ENCODE results near the gene STARD4.

The STARD4 gene

DNA sequence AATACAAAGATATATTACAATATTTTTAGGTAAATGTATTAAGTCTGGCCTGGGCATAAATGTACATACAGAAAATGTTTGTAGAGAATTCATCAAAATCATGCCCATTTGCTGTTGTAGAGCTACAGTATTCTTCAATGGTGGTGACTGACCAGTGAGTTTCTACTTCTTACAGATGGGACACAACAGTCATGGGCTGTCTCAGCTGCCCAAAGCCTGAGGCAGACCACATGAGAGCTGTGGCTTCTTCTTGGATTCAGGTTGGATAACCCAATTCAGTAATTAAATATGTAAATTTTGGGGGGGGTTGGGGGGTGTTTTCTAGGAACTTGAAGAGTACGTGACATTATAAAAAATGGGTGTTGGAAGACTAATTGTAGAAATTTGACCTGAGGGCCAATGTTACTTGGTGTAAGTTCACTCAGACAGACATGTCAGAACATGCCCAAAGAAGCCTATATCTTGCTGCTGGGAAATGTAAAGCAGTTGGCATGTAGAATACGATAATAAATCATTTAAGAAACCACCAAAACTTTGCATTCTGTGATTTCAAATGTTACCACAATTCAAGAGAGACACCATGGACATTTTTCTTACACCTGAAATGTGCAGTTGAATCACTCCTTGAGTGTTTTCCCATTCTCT lies 17.9 kb downstream of the STARD4 start:
- no peaks in the 10 kb centered on the region for H3K9me3 ChIP-seq (ENCODE audit: low read length)
- H3K27me3 ChIP-seq (ENCODE audit: control insufficient read depth in 1 of 2, insufficient read depth in 2 of 2, low read length in 2 of 2) = no peaks in the 10 kb centered on the region
- no peak overlapping the region for H3K27ac ChIP-seq (ENCODE audit: low read depth, low read length)
- H3K9ac ChIP-seq (ENCODE audit: low read length) = no peak overlapping the region
- H3K36me3 ChIP-seq (ENCODE audit: insufficient read depth, low read length) = no peaks in the 10 kb centered on the region
- no peaks in the 10 kb centered on the region for H3K4me1 ChIP-seq (ENCODE audit: insufficient read depth, low read length)
- H3K4me3 ChIP-seq (ENCODE audit: low read depth in 1 of 2, low read length in 2 of 2) = no peak overlapping the region

DNA sequence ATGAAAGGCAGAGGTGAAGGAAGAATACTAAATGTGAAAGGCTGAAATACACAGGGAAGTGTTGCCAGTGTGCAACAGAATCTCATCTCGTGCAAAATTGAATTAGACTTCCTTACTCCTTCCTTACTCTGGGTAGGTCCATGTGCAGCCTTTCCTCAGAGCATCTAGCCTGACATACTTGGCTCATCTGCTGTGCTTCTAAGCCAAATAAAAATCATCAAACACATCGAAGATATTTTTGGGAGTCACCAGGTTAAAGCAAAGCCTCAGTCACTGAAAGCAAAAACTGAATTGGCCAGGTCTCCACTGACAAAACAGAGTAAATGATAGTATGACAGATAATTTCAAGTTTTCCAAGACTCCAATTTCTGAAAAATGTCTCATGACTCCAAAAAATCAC lies 19.3 kb downstream of the STARD4 start:
- Histone ChIP-seq H3K9ac (ENCODE audit: low read length) (no peak overlapping the region), H3K36me3 (ENCODE audit: insufficient read depth, low read length) (no peaks in the 10 kb centered on the region), H3K27ac (ENCODE audit: low read depth, low read length) (no peak overlapping the region), H3K9me3 (ENCODE audit: low read length) (no peaks in the 10 kb centered on the region), H3K4me3 (ENCODE audit: low read depth in 1 of 2, low read length in 2 of 2) (no peak overlapping the region), H3K27me3 (ENCODE audit: control insufficient read depth in 1 of 2, insufficient read depth in 2 of 2, low read length in 2 of 2) (no peaks in the 10 kb centered on the region), H3K4me1 (ENCODE audit: insufficient read depth, low read length) (no peaks in the 10 kb centered on the region)

DNA sequence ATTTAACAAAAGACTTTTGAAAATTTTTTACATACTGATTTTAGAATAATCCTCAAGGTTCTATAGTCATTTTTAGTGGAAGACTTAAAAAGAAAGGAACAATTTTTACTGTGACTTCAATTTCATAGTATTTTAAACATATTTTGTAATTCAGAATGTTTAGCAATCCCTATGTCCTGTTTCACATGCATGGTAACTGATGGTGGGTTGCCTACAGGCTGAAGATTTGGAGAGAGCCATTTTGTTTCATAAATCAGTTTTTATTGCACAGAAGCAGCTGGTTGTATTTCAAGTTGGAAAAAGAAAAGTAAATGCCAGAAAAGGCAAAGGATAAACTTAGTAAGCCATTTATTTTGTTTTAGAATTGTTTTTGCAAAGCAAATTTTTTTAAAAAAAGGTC lies 24.0 kb downstream of the STARD4 start:
- H3K36me3 ChIP-seq (ENCODE audit: insufficient read depth, low read length) = no peaks in the 10 kb centered on the region
- no peak overlapping the region for H3K4me3 ChIP-seq (ENCODE audit: low read depth in 1 of 2, low read length in 2 of 2)
- H3K27ac ChIP-seq (ENCODE audit: low read depth, low read length) = no peak overlapping the region
- H3K4me1 ChIP-seq (ENCODE audit: insufficient read depth, low read length) = no peaks in the 10 kb centered on the region
- no peak overlapping the region for H3K9ac ChIP-seq (ENCODE audit: low read length)
- H3K9me3 ChIP-seq (ENCODE audit: low read length) = no peaks in the 10 kb centered on the region
- H3K27me3 ChIP-seq (ENCODE audit: control insufficient read depth in 1 of 2, insufficient read depth in 2 of 2, low read length in 2 of 2) = no peaks in the 10 kb centered on the region

DNA sequence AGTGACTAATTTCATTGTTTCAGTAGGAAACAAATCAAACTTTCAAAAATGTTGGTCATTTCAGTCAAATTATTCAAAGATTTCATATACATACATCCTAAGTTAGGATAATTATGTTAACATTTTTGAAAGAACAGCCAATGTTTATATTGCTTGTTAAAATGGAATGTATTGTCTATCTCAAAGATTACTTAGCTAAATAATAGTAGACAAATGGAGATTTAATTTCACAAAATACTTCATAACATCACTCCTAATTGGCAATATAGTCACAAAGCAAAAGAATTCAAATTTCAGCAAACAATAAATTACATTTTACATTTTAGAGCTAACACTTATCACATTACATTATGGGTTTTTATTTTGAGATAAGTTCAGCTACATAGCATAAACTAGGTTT lies 25.4 kb downstream of the STARD4 start:
- H3K4me1 ChIP-seq (ENCODE audit: insufficient read depth, low read length) = no peaks in the 10 kb centered on the region
- no peak overlapping the region for H3K27ac ChIP-seq (ENCODE audit: low read depth, low read length)
- H3K9ac ChIP-seq (ENCODE audit: low read length) = no peak overlapping the region
- H3K4me3 ChIP-seq (ENCODE audit: low read depth in 1 of 2, low read length in 2 of 2) = no peak overlapping the region
- H3K9me3 ChIP-seq (ENCODE audit: low read length) = no peaks in the 10 kb centered on the region
- no peaks in the 10 kb centered on the region for H3K36me3 ChIP-seq (ENCODE audit: insufficient read depth, low read length)
- no peaks in the 10 kb centered on the region for H3K27me3 ChIP-seq (ENCODE audit: control insufficient read depth in 1 of 2, insufficient read depth in 2 of 2, low read length in 2 of 2)

DNA sequence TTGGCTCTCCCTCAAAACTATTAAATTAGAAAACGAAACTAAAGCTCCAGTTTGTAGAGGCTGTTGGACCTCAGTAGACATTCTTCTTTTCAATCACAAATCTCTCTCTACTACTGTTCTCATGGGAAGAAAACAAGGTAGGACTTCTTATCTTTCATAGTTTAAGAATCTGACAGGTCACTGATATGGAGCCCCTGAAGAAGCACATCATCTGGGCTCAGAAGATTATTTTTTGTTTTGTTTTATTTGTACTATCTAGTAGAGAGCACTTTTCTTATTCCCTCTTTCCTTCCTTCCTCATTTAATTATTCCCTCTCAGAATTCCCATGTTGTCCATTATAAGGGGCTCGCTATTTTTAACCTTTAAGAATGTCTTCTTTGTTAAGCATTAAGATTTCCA lies 26.3 kb downstream of the STARD4 start:
- no peaks in the 10 kb centered on the region for H3K27me3 ChIP-seq (ENCODE audit: control insufficient read depth in 1 of 2, insufficient read depth in 2 of 2, low read length in 2 of 2)
- H3K4me3 ChIP-seq (ENCODE audit: low read depth in 1 of 2, low read length in 2 of 2) = no peak overlapping the region
- no peaks in the 10 kb centered on the region for H3K4me1 ChIP-seq (ENCODE audit: insufficient read depth, low read length)
- H3K27ac ChIP-seq (ENCODE audit: low read depth, low read length) = no peak overlapping the region
- no peaks in the 10 kb centered on the region for H3K9me3 ChIP-seq (ENCODE audit: low read length)
- no peaks in the 10 kb centered on the region for H3K36me3 ChIP-seq (ENCODE audit: insufficient read depth, low read length)
- H3K9ac ChIP-seq (ENCODE audit: low read length) = no peak overlapping the region

DNA sequence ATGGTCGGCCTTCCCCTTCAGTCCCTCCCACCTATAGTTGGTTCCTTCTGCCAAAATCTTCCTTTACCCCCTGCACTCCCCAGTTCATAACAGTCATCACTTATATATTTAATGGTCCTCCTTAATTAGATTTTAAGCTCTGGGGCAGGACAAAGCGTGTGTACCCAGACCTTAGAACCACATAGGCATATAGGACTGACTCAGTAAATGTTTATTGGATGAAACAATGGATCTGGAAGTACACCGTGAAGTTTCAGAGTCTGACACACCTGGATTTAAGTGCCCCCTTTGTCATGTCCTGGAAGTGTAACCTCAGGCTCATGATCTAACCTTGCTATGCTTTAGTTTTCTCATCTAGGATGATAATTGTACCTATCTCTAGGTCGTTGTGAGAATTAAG lies 32.0 kb downstream of the STARD4 start:
- H3K9me3 ChIP-seq (ENCODE audit: low read length) = no peaks in the 10 kb centered on the region
- no peaks in the 10 kb centered on the region for H3K27me3 ChIP-seq (ENCODE audit: control insufficient read depth in 1 of 2, insufficient read depth in 2 of 2, low read length in 2 of 2)
- H3K36me3 ChIP-seq (ENCODE audit: insufficient read depth, low read length) = no peaks in the 10 kb centered on the region
- H3K9ac ChIP-seq (ENCODE audit: low read length) = no peak overlapping the region
- H3K4me3 ChIP-seq (ENCODE audit: low read depth in 1 of 2, low read length in 2 of 2) = no peak overlapping the region
- H3K4me1 ChIP-seq (ENCODE audit: insufficient read depth, low read length) = no peaks in the 10 kb centered on the region
- H3K27ac ChIP-seq (ENCODE audit: low read depth, low read length) = no peak overlapping the region

DNA sequence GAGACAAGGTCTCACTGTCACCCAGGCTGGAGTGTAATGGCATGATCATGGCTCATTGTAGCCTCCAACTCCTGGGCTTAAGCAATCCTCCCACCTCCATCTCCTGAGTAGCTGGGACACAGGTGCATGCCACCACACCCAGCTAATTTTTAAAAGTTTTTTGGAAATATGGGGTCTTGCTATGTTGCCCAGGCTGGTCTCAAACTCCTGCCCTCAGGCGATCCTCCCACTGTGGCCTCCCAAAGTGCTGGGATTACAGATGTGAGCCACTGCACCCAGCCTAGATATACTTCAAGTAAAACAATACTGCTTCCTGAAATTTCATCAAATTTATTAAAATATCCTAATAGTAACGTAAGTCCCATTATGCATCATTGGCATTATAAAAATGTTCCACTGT lies 33.4 kb downstream of the STARD4 start:
- H3K9ac ChIP-seq (ENCODE audit: low read length) = no peak overlapping the region
- H3K36me3 ChIP-seq (ENCODE audit: insufficient read depth, low read length) = no peaks in the 10 kb centered on the region
- H3K27ac ChIP-seq (ENCODE audit: low read depth, low read length) = no peak overlapping the region
- no peaks in the 10 kb centered on the region for H3K9me3 ChIP-seq (ENCODE audit: low read length)
- H3K4me3 ChIP-seq (ENCODE audit: low read depth in 1 of 2, low read length in 2 of 2) = no peak overlapping the region
- H3K27me3 ChIP-seq (ENCODE audit: control insufficient read depth in 1 of 2, insufficient read depth in 2 of 2, low read length in 2 of 2) = no peaks in the 10 kb centered on the region
- H3K4me1 ChIP-seq (ENCODE audit: insufficient read depth, low read length) = no peaks in the 10 kb centered on the region

DNA sequence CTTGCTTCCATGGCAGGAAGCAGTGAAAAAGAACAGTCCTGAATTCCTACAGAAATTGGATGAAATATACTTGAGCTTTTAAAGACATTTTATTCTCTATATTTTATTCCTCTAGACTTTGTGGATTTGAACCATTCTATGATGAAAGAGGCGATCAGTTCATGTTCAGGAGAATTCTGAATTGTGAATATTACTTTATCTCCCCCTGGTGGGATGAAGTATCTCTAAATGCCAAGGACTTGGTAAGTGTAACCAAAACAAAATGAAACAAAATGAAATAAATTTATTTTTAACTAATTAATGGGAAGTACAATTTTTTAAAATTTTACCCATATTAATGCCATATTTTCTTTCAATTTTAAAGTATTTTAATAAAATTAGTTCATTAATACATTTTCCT lies 34.1 kb downstream of the STARD4 start:
- H3K27me3 ChIP-seq (ENCODE audit: control insufficient read depth in 1 of 2, insufficient read depth in 2 of 2, low read length in 2 of 2) = no peaks in the 10 kb centered on the region
- no peaks in the 10 kb centered on the region for H3K36me3 ChIP-seq (ENCODE audit: insufficient read depth, low read length)
- H3K9me3 ChIP-seq (ENCODE audit: low read length) = no peaks in the 10 kb centered on the region
- no peak overlapping the region for H3K4me3 ChIP-seq (ENCODE audit: low read depth in 1 of 2, low read length in 2 of 2)
- no peaks in the 10 kb centered on the region for H3K4me1 ChIP-seq (ENCODE audit: insufficient read depth, low read length)
- H3K27ac ChIP-seq (ENCODE audit: low read depth, low read length) = no peak overlapping the region
- no peak overlapping the region for H3K9ac ChIP-seq (ENCODE audit: low read length)

DNA sequence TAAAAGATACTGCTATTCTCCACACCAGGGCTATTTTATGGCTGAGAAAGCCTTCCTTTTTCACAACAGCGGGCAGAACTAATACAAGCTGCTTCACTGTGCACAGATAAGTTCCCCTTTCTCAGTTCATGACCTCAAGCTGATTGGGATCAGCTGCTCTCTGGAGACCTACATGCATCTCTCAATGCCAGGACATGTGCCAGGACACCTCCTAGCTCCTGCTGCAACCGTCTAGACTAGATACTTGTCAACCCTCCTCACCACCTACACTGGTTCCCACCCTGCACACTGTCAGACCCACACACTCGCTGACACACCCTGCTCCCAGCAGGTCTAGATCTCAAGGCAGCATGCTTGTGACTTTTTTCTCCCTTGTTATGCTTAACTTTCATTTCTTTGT lies 39.8 kb downstream of the STARD4 start:
- no peak overlapping the region for H3K4me3 ChIP-seq (ENCODE audit: low read depth in 1 of 2, low read length in 2 of 2)
- H3K27me3 ChIP-seq (ENCODE audit: control insufficient read depth in 1 of 2, insufficient read depth in 2 of 2, low read length in 2 of 2) = no peaks in the 10 kb centered on the region
- H3K27ac ChIP-seq (ENCODE audit: low read depth, low read length) = no peak overlapping the region
- H3K9ac ChIP-seq (ENCODE audit: low read length) = no peak overlapping the region
- no peaks in the 10 kb centered on the region for H3K36me3 ChIP-seq (ENCODE audit: insufficient read depth, low read length)
- no peaks in the 10 kb centered on the region for H3K9me3 ChIP-seq (ENCODE audit: low read length)
- no peaks in the 10 kb centered on the region for H3K4me1 ChIP-seq (ENCODE audit: insufficient read depth, low read length)

DNA sequence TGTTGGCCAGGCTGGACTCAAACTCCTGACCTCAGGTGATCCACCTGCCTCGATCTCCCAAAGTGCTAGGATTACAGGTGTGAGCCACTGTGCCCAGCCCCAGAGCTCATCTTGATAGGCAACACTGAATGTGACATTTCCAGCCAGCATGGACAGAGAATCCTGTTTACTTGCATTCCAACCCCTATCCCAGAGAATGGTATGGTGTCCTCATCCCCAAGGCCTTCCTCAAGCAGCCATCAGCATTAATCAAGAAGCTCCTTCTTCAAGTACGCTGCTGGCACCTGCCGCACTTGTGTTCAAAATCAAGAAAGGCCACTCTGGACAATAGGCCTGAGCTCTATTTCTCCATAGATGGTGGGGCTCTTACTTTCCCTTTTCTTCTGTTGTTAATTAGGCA lies 40.2 kb downstream of the STARD4 start:
- Histone ChIP-seq H3K27ac (ENCODE audit: low read depth, low read length) (no peak overlapping the region), H3K36me3 (ENCODE audit: insufficient read depth, low read length) (no peaks in the 10 kb centered on the region), H3K4me1 (ENCODE audit: insufficient read depth, low read length) (no peaks in the 10 kb centered on the region), H3K27me3 (ENCODE audit: control insufficient read depth in 1 of 2, insufficient read depth in 2 of 2, low read length in 2 of 2) (no peaks in the 10 kb centered on the region), H3K9me3 (ENCODE audit: low read length) (no peaks in the 10 kb centered on the region), H3K4me3 (ENCODE audit: low read depth in 1 of 2, low read length in 2 of 2) (no peak overlapping the region), H3K9ac (ENCODE audit: low read length) (no peak overlapping the region)

DNA sequence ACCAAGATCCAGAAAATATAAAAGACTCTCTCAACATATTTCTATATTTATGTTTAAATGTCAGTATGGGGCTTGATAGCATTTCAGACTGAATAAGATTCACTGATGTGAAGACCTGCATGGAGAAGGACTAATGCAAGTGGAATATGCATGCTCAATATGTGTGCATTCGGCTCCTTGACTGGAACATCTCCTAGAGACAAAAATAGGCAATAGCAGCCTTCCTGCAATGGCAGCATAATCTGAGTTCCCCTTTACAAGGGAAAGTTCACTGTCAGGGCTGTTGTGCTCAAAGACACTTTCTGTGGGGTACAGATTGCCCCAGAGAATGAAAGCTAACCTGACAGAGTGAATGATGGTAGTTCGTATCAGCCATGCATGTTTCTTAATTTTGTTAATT lies 42.4 kb downstream of the STARD4 start:
- Histone ChIP-seq H3K4me3 (ENCODE audit: low read depth in 1 of 2, low read length in 2 of 2) (no peak overlapping the region), H3K9me3 (ENCODE audit: low read length) (no peaks in the 10 kb centered on the region), H3K4me1 (ENCODE audit: insufficient read depth, low read length) (no peaks in the 10 kb centered on the region), H3K9ac (ENCODE audit: low read length) (no peak overlapping the region), H3K27ac (ENCODE audit: low read depth, low read length) (no peak overlapping the region), H3K36me3 (ENCODE audit: insufficient read depth, low read length) (no peaks in the 10 kb centered on the region), H3K27me3 (ENCODE audit: control insufficient read depth in 1 of 2, insufficient read depth in 2 of 2, low read length in 2 of 2) (no peaks in the 10 kb centered on the region)

DNA sequence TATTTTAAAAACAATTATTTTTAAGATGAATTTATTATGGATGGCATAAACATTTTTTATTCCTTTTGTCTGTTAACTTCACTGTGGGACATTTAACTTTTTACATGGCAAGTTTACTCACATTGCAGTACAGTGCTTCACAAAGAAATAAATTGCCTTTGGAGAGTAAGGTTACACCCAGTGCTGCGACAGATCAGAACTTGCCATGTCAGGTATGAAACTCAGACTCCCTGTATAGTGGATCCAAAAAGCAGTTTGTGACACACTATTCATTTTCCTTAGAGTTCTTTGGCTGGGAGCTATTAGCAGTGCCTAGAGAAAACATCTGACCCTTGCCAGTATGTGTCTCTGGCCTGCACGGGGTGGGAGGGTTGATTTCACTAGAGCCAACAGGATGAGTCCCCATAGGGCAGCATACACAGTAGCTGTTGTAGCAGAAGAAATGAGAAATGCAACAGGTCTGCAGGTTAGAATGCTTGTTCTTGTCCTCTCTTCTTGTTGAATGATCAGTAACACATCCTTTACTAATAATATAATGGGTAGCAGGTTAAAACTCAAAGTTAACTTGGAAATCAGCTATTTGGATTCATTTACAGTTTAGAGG lies 42.9 kb downstream of the STARD4 start:
- no peak overlapping the region for H3K4me3 ChIP-seq (ENCODE audit: low read depth in 1 of 2, low read length in 2 of 2)
- H3K27ac ChIP-seq (ENCODE audit: low read depth, low read length) = no peak overlapping the region
- no peaks in the 10 kb centered on the region for H3K9me3 ChIP-seq (ENCODE audit: low read length)
- no peak overlapping the region for H3K9ac ChIP-seq (ENCODE audit: low read length)
- no peaks in the 10 kb centered on the region for H3K27me3 ChIP-seq (ENCODE audit: control insufficient read depth in 1 of 2, insufficient read depth in 2 of 2, low read length in 2 of 2)
- H3K4me1 ChIP-seq (ENCODE audit: insufficient read depth, low read length) = no peaks in the 10 kb centered on the region
- H3K36me3 ChIP-seq (ENCODE audit: insufficient read depth, low read length) = no peaks in the 10 kb centered on the region
